ENCODE data around the gene FIBCD1.

Gene FIBCD1

DNA sequence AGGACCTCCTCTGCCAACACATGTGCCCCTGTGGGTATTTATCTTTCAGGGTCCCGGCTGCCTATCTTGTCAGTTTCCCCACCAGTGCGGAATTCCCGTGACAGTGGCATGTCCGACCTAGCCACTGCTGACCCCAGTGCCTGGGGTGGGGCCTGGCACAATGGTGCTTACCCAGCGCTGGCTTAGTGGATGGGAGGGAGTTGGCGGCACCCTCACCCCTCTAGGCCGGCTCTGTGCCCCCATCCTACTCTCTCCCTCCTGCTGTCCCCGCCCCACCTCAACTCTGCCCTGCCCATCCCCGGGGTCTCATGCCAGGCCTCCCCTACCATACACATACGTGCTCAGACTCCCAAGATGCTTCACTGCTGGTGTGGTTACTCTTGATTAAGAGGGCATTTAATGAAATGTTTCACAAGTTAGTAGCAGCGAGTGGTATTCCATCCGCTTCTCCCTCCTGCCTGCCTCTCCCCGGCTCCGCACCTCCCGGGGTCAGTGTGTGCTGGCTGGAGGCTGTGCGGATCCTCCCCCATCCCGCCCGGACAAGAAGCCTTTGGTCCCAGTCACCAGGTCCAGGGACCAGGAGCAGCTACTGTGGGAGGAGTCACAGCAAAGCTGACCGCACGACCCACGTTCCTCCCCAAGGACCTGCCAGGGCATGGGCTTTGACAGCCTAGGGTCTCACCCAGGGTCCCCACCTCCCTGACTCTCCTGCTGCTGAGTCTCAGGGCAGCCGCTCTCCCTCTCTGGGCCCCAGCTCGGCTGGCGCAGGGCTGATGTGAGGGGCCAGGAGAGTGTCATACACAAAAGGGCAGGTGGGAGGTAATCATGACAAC is 32.9 kb downstream of the FIBCD1 start:
- DNase-seq, result no peak

DNA sequence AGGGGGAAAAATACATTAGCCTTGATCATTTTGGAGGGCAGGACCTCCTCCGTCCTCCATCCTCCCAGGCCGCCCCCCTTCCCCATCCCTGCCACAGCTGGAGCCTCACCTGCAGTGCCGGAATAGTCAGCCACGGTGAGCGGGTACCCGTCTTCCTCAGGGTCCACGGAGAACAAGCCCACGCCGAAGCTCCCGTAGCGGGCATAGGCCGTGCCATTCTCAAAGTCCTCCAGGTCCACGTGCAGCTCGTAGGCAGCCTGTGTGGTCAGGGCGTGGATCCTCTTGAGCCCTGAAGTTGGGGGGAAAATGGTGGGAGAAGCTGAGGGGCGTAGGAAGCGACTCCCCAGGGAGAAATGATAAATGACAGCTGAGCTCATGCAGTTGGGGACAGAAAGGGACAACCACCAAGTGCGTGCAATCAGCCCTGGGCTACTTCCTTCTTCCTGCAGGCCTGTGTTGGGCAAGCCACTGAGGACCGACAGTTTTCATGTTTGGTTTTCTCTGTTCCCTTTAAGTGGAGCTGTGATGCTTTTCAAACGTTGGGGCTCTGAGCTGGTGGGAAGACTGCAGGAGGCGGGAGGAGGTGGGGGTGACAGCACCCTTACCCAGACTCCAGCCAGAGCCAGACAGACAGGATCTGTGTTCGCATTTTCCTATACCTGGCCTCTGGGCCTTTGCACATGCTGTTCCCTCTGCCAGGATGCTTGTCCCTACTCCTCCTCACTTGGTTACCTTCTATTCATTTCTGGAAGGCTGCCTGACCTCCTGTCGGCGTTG is 33.7 kb downstream of the FIBCD1 start:
- no peak for DNase-seq

DNA sequence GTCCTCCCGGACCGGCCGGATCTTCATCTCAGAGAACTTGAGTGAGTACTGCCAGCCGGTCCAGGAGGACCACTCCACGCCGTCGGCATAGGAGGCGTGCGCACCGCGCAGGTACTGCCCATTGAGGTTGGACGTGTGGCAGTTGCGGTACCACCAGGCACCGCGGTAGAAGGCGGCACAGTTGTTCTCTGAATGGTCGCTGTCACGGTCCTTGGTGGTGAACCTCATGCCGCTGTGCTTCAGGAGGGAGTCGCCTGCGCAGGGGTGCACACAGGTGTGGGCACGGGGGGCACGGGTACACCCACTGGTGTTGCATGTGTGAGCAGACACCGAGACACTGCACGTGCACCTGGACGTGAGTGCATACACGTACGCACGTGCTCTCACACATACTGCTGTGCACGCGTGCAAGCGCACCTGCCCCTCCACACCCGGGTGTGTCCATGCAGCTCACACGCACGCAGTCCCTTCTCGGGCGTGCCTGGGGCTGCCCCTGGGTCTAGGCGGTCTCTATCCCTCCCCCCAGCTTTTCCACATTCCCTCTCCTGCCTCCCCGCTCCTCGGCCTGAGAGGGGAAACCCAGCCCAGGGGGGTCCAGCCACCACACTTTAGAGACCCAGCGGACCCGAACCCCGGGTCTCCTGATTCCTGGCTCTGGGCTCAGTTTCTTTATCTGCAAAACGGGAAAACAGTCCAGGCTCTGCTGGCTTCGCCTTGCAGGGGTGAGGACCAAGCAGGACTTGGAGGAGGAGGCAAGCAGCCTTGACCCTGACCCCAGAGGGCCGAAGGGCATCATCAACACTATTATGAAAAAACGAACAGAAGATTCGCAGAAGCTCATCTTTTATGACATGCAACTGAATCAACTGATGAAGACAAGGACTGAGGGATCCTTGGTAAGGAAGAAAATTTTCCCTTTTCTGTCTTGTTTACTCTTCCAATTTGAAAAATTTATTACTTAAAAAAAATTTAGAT is 34.7 kb downstream of the FIBCD1 start:
- no peak for DNase-seq

DNA sequence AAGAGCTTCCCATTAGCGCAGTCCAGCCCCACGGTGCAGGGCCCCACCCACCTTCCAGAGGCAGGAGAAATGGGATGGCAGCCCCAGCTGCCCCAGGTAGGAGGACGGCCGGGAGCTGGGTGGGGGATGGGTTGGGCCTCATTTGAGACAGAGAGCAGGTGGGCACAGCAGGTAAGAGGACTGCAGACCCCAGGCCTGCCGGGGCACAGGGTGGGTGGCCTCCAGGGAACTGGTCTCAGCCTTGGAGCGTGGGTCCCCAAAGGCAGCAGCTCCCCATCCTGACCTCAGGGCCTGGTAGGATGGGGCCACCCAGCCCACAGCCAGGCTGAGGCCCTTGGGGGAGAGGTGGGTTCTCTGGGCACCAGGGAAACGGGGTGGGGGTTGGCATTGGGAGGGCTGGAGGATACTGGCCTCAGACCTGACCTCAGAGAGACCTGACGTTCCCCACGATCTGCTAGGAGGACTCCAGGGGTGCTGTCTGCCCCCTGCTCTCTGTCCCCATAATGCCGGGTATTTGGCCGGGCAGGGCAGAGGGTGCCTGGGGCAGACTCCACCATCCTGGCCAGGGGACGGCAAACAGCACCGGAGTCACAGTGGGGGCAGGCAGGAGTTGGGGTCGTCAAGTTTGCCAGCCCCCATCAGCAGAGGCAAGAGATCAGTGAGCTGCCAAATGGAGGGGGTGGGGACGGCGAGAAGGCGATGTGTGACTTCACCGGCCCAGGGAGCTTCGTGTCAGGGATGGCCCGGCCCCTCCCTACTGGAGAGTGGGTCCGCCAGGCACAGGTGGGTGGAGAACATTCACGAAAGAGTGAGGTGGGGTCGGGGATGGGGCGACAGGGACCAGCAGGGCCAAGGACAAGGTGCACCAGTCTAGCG is 35.6 kb downstream of the FIBCD1 start:
- DNase-seq, result no peak

DNA sequence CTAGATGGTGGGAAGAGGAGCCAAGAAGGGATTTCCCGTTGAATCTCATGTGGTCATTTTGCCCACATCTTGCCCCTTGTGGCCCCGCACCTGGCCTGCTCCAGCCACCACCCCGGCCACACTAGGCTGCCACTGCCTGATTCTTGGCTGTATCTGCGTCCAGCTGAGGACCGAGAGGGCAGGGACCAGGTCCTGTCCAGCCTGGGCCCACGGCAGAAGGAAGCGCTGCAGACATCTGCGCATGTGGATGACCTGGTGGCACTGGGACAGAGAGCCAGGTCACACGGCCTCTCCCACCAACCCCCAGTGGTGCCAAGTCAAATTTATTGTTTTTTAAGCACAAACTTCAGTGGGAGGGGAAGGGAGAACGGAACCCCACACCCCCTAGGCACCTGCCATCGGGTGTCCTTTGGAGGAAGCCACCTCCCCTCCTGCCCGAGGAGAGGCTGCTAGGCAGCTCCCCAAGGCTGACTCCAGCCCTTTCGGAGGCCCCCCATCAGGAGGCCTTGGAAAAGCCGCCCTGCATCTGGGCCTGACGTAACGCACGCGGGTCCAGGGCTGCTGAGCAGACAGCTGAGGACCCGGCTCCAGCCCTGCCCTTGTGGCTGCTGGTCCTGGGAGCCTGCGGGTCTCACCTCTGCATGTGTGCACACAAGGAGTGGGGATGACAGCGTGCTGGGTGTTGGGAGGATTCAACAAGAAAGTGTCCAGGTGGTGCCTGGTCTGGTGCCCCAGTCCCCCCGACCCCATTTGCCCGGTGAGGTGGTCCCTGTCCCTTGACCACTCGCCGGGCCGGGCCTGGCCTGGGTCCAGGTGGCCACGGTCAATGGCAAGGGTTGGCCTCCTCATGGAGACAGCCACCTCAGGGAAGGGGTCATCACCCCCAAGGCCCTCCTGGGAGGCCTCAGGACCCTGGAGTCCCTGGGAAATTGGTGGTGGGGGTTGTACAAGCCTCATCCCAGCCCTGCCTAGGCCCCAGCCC is 36.6 kb downstream of the FIBCD1 start:
- no peak for DNase-seq

DNA sequence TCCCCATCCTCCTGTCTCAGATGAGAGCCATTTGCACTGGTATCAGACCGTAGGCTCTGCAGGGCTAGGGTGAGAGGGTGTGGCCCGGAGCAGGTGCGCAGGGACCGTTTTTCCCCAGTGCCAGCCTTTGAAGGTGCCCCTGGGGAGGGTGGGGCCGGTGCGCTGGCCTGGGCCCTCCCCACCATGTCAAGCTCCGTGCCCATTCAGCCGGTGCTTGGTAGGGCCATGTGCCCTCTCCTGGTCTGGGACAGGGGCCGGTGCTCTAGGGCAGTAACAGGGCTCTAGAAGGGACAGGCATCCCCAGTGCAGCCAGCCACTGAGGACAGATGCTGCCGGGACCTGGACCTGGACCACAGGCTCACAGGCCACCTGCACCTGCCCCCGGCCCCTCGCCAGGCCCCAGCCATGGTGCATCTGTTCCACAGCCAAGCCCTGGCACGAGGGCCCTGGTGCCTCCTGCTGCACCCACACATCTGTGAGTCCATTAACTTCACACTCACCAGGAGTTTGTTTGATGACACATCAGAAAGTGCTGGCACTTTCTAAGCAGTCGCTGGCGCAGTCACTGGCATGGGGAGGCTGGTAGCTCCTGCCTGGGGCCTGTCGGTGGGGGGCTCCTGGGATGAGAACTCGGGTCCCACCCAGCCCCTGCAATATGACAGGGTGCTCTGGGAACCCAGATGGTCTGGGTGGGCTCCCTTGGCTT is 37.4 kb downstream of the FIBCD1 start:
- DNase-seq, result no peak

DNA sequence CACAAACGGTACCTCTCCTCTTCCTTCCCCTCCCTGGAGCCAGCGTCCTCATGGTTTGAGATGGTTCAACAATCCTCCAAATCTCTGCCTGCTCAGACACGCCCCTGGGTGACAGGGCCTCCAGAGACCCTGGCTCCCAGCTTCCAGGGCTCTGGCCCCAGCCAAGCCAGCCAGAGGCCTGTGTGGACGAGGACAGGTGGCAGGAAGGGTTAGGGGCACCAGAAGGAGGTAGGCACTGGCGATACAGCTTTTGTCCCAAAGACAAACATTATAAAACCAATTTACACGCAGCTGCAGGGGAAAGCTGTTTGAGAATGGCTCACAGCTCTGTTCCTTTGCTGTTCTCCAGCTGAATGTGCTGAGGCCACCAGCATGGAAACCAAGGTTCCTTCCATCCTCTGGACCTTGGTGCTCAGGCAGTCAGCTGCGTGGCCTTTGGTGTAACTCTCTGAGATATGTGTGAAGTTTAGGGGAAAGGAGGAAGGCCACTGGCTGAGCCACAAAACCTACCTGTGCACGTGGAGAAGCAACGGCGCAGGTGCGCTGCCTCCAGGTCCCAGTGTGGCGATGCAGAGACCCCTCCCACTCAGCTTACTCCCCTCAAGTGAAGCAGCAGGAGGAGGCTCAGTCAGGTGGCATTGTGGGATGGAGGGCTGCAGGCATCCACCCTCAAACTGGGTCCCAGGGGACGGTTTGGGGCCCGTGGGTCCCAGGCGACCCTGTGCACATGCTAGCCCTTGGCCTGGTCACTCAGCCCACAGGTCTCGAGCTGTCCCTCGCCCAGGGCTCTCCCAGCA is 38.1 kb downstream of the FIBCD1 start:
- peak in 1 of 2 experiments; percentile 43 for DNase-seq

DNA sequence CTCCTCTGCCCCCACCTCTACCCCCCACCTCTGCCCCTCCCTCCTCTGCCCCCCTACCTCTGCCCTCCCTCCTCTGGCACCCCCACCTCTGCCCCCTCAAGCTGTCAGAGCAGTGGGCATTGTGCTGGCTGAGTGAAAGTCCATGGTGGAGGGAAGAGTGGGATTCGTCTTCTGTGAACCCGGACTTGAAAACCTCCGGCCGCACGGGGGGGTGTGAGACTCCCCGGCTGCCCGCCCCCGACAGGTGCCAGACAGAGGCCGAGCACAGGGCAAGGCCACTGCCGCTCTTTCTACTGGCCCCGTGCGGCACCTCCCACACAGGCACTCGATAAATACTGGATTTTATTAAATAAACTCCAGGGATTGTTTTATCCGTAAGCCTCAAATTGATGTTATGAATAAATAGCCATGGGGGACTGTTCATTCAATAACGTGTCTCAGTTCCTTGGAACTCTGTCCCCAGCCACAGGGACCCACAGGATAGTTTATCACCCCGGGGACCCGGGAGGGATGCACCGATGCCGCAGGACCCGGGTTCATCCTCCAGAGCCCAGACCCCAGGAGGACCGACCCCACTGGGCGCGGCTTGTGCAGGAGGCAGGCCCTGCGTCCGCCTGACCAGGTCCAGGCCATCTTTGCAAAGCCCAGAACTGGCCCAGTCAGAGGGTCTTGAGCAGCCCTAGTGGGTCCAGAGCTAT is 39.8 kb downstream of the FIBCD1 start:
- no peak for DNase-seq

DNA sequence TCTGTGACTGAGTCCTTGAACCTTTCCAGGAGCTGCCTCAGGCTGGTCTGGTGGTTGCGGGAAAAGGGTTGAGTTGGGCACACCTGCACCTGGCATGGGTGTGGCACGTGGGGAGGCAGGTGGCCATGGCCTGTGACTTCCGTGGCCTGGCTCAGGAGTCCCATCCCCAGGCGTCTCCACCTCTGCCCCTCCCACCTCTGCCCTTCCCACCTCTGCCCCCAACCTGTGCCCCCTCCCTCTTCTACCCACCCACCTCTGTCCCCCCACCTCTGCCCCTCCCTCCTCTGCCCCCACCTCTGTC is 40.5 kb downstream of the FIBCD1 start:
- DNase-seq, result no peak

DNA sequence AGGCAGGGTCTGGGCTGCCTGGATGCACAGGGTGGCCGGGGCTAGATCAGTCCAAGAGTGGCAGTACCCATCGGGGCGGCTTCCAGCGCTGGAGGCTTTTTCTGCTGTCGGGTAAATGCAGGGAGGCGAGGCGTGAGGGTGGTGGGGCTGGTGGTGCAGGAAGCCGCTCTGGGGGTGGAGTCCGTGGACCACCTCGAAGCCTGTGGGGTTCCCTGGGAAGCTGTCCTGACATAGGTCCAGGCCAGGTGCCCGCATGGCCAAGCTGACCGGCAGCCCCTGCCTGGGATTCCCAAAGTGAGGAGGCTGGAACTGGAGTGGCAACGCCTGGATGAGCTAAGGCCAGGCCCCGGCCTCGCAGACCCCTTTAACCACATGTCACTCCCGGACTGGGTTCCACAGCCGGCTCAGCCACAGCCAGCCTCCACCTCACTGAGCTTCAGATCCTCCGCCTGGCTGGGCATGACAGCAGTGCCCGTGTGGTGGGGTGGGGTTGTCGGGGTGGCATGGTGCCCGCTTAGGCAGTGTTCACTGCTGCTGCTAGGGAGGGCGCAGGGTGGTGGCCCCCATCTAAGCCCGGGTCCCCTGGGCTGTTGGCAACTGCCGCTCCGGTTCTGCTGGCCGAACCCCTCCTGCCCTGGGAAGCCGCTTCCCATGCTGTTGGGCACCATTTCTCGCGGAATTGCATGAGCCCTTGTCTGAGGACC is 41.0 kb downstream of the FIBCD1 start:
- DNase-seq, result no peak

DNA sequence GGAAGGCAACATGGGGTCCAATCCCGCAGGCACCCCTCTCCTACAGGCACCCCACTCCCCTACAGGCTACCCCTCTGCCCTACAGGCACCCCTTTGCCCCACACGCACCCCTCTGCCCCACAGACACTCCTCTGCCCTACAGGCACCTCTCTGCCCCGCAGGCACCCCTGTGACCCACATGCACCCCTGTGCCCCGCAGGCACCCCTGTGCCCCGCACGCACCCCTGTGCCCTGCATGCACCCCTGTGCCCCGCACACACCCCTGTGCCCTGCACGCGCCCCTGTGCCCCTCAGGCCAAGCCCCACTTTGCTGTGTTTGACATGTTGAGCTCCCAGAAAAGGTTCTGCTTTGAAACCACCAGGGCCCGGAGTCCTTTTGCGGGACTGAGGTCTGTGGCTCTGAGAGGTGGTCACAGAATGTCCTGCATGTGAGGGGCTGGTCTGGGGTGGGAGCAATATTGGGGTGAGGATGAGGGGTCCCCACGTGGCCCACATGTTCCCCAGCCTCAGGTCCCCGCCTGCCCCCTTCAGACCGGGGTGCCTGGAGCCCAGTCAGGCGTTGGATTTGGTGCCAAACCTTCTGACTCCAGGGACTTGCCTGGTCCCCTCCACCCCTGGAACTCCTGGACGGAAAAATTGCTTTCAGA is 41.8 kb downstream of the FIBCD1 start:
- DNase-seq, result no peak

DNA sequence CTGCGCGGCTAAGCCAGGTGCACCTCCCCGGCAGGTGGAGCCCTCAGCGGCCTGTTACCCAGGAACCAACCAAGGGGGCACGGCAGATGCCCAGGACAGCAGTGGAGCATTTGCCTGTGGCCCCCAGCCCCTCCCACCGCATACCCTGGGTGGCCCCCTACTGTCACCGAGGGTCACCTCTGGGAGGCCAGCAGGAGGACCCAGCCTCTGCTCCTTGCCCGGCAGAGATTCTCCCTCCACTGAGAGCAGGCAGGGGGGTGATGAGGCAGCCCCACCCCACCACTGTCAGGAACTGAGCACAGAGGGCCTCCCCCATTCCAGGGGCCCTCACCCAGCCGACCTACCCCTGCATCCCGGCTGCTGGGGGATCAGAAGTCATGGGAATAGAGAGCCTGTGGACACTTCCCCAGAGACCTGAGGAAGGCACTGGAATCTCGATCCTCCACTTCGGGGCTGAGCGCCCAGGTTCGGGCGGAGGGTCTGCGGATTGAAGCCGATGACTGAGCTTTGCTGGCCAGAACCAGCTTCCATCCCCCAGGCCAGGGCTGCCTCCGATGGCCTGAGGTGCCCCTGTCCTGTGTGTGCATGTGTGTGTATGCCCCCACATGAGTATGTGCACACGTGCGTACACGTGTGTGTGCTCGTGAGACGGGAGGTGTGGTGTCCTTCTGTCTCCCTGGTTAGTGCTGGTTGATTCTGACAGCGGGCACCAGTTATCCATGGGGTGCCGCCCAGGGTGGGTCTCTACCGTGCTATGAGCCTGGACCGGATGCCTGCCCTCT is 42.6 kb downstream of the FIBCD1 start, which contains the start of gene QRFP:
Gene QRFP, minus strand, starts transcription at position 580 of the 782 bp plus-strand sequence. CDS start 2,974 bp downstream, outside the sequence.
- no peak for DNase-seq

DNA sequence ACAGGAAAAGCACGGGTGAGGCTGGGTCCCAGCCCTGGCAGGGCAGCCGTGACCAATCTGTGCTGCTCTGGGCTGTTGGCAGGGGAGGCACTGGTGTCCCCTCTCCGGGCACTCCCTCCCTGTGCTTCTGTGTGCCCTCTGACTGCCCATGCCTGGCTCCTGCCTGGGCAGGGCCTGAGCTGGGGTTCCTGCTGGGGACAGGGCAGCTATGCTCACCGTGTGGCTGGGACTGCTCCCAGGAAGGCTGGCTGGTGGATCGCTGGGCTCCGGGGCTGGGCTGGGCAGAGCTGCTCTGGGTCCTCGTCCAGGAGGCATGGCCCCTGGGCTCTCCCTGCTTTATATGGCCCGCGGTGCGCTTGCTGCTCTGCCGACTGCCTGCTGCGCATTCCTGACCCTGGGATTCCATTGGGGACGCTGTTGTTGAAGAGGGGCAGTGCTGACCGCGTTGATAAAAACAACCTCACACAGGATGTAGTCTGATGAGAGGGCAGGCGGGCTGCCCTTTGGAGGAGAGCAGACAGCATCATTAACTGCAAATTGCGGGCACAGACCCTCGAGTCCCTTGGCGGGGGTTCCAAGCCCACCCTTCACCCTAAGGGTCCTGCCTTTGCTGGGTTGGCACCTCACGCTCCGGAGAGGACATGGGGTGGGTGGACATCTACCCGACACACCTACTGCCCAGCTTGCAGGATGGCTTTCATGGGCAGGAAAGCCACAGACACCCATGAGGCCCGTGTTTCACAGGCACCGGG is 43.4 kb downstream of the FIBCD1 start:
- DNase-seq, result no peak

DNA sequence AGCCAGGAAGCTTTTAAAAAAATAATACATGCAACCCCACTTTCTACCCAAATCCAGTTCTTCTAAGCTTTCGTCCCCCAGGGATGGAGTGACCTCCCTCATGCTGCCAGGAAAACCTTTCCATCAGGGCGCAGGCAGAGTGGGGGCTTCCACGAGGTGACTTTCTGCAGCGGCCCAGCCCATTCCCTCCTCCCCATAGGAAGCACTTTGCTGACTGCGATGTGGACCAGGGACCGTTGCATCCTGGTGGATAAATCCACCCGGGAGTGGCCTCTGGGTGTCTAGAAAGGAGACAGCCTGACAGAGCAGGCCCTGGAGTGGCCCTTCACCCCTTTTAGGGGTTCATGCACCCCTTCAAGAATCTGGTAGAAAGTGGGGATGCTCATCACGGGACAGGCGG is 44.0 kb downstream of the FIBCD1 start:
- DNase-seq, result no peak

DNA sequence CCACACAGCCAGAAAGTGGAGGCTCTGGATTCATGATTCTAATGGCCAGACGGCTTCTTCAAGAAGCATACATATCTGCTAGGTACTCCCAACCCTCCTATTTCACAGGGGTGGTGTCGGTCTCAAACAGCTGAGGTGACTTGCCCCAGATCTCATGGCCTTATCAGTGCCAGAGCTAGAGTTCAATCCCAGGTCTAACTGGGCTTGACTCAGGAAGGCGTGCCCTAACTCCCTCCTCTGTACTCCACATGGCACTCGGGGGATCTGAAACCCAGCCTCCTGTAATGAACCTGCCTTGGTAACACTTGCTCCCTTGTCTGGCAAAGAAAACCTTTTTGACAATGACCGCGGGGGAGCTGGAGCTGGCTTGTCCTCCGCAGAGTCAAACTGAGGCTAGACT is 44.5 kb downstream of the FIBCD1 start:
- no peak for DNase-seq

Data from NCI-H2081 (cell line).